K562 treated with DMSO at 1 percent for 4 hours (cell line): ENCODE data around the gene SERPINB3. TPM values are rescaled to one million over a fixed set of nuclear protein-coding genes. Genes with fewer than 3 reads are reported as not detected.

ENCODE experiments used
- total RNA-seq: library from RNA; unstranded; fragments of 300-600 nt; gene quantifications from 2 replicates; pipeline ENCODE4 v1.2.3, GENCODE V29; 2022; ENCODE audit not compliant: insufficient read depth

The SERPINB3 gene
- not detected in 2 replicates for total RNA-seq

GRCh38 chr18:63661750-63662149 lies at the start of gene SERPINB3:
SERPINB3 (minus strand) TSS chr18:63661893; CDS start chr18:63661216, 677 bp downstream.

GRCh38 chr18:63702660-63703059 lies 41.0 kb upstream of the SERPINB3 start, which contains the start of gene SERPINB11:
SERPINB11 (plus strand) TSS chr18:63702960; CDS start chr18:63710194, 7,234 bp downstream.

GRCh38 chr18:63644142-63644541 lies 17.6 kb downstream of the SERPINB3 start, which contains the start of gene SERPINB4:
SERPINB4 (minus strand) TSS chr18:63644256; CDS start chr18:63643577, 679 bp downstream.

Other genes with a start within 250 kb of the SERPINB3 start
- gene VPS4B, start 239.4 kb downstream of the SERPINB3 start, total RNA-seq: 7.1 and 10.4 TPM in 2 replicates
- not detected in 2 replicates for gene SERPINB5, start 184.9 kb downstream of the SERPINB3 start, total RNA-seq
- not detected in 2 replicates for gene SERPINB12, start 119.5 kb downstream of the SERPINB3 start, total RNA-seq
- gene SERPINB13, start 74.5 kb downstream of the SERPINB3 start, total RNA-seq: not detected in 2 replicates
- gene SERPINB4, start 17.6 kb downstream of the SERPINB3 start, total RNA-seq: not detected in 2 replicates
- not detected in 2 replicates for gene SERPINB11, start 41.1 kb upstream of the SERPINB3 start, total RNA-seq
- gene SERPINB7, start 113.5 kb upstream of the SERPINB3 start, total RNA-seq: not detected in 2 replicates
- gene SERPINB2, start 225.8 kb upstream of the SERPINB3 start, total RNA-seq: not detected in 2 replicates
- not detected in 2 replicates for gene SERPINB10, start 246.1 kb upstream of the SERPINB3 start, total RNA-seq